ENCODE measurements around the gene CHRNA10.

DNA sequence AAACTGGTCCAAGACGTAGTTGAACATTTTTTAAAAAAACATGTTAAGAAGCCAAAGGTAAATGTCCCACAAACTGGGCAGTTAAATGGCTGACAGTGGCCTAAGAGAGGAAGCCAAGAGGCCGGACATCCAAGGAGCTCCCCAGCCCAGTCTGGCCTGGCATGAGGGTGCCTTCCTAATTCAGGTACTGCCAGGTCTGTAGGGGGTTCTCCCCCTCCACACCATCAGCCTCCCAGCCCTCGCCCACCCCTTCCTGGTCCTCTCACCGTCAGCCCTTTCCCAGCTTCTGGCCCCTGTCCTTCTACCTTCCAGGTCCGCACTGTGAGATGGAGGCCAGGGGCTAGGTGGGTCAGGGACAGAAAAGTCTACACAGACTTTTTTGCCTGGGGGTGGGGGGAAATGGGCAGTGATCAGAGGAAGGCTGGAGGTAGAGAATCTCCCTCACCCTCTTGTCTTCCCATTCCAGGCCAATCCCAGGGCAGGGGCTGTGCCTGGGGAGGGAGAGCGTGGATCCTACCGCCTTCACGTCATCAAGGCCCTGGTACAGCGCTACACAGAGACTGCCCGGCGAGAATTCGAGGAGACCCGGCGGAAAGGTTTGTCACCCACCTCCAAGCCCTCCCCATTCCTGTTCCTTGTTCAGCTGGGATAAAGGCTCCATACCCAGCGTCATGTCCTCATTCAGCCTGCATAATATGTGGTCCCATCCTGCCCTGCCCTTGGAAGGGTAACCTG, 35.4 kb downstream of the CHRNA10 start:
- TF ChIP-seq, protein P1, sequence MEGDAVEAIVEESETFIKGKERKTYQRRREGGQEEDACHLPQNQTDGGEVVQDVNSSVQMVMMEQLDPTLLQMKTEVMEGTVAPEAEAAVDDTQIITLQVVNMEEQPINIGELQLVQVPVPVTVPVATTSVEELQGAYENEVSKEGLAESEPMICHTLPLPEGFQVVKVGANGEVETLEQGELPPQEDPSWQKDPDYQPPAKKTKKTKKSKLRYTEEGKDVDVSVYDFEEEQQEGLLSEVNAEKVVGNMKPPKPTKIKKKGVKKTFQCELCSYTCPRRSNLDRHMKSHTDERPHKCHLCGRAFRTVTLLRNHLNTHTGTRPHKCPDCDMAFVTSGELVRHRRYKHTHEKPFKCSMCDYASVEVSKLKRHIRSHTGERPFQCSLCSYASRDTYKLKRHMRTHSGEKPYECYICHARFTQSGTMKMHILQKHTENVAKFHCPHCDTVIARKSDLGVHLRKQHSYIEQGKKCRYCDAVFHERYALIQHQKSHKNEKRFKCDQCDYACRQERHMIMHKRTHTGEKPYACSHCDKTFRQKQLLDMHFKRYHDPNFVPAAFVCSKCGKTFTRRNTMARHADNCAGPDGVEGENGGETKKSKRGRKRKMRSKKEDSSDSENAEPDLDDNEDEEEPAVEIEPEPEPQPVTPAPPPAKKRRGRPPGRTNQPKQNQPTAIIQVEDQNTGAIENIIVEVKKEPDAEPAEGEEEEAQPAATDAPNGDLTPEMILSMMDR (IDR thresholded peaks at IDR 0.05; ENCODE audit: low read depth, low read length), result no peak
- no peak for TF ChIP-seq EZH2phosphoT487 (IDR thresholded peaks at IDR 0.05; ENCODE audit: low read depth)
